Endodermal cell (in vitro differentiated cells): ENCODE results near the gene ZNF335. TPM values are rescaled to one million over a fixed set of nuclear protein-coding genes. Genes with fewer than 3 reads are reported as not detected.

ENCODE experiments used
- DNase-seq: peaks from one replicate; pipeline ENCODE4 v3.0.0-alpha.2; 2017
- H3K27ac ChIP-seq: 2 replicates; pipeline ENCODE4 v1.5.1; 2013; ENCODE audit warnings: mild to moderate bottlenecking, low read depth, low read length, moderate library complexity
- H3K27me3 ChIP-seq: 2 replicates; pipeline ENCODE4 v1.6.1; 2013; ENCODE audit warnings: mild to moderate bottlenecking, low read length, moderate library complexity; ENCODE audit not compliant: insufficient read depth, control insufficient read depth, poor library complexity, severe bottlenecking
- H3K36me3 ChIP-seq: 2 replicates; pipeline ENCODE4 v1.7.0; 2013; ENCODE audit warnings: mild to moderate bottlenecking, low read length, moderate library complexity; ENCODE audit not compliant: control insufficient read depth, insufficient read depth
- H3K4me1 ChIP-seq: one replicate; pipeline ENCODE4 v1.7.0; 2013; ENCODE audit warnings: low read length; ENCODE audit not compliant: control insufficient read depth, insufficient read depth
- H3K4me3 ChIP-seq: 2 replicates; pipeline ENCODE4 v1.5.1; 2013; ENCODE audit warnings: mild to moderate bottlenecking, low read length, moderate library complexity
- H3K9ac ChIP-seq: 2 replicates; pipeline ENCODE4 v1.6.1; 2013; ENCODE audit warnings: mild to moderate bottlenecking, low read length, moderate library complexity; ENCODE audit not compliant: poor library complexity, severe bottlenecking; ENCODE audit errors: extremely low read depth
- H3K9me3 ChIP-seq: 2 replicates; pipeline ENCODE4 v1.6.1; 2013; ENCODE audit warnings: mild to moderate bottlenecking, low read length, moderate library complexity; ENCODE audit not compliant: control insufficient read depth
- H3K27ac Mint-ChIP-seq: 2 replicates; pipeline ENCODE4 v1.8.0; 2020; ENCODE audit warnings: mixed read lengths
- H3K27me3 Mint-ChIP-seq: 2 replicates; pipeline ENCODE4 v1.8.0; 2021; ENCODE audit warnings: mild to moderate bottlenecking, mixed read lengths; ENCODE audit not compliant: insufficient read depth
- H3K36me3 Mint-ChIP-seq: 2 replicates; pipeline ENCODE4 v1.8.0; 2020; ENCODE audit warnings: low read depth, mixed read lengths
- H3K4me1 Mint-ChIP-seq: 2 replicates; pipeline ENCODE4 v1.8.0; 2020; ENCODE audit warnings: mixed read lengths
- H3K4me3 Mint-ChIP-seq: 2 replicates; pipeline ENCODE4 v1.8.0; 2020; ENCODE audit warnings: mild to moderate bottlenecking, moderate library complexity, mixed read lengths
- H3K9me3 Mint-ChIP-seq: 2 replicates; pipeline ENCODE4 v1.8.0; 2020; ENCODE audit warnings: mild to moderate bottlenecking, mixed read lengths
- CTCF ChIP-seq: fragments of 200-600 bp; sonication (generic); conservative IDR thresholded peaks from 2 replicates; pipeline ENCODE4 v1.5.0; 2021; ENCODE audit warnings: antibody characterized with exemption, mild to moderate bottlenecking
- WGBS, 2 experiments: methylation state at CpG; one replicate each; pipeline versions ENCODE4 v1.1.5 to v1.1.7; 2013; ENCODE audit warnings: missing lambda C conversion rate in 2 of 2, mixed read lengths in 1 of 2; ENCODE audit not compliant: insufficient coverage in 1 of 2, insufficient read length in 1 of 2; 5-methylcytosine and 5-hydroxymethylcytosine counted together
- total RNA-seq, 2 donors: library from RNA; stranded (reverse); fragmentation: NEBNext Ultra II Directional in 1 of 2; extraction: Animal tissue kit (Norgen Biotek cat#: 25700) in 1 of 2; gene quantifications; 2 replicates in 1 of 2; 3 replicates in 1 of 2; pipeline ENCODE4 v1.2.1, GENCODE V29; 2021

ZNF335 gene
- total RNA-seq, 2 donors from 2014 or later = 18.3 to 21.0 TPM

GRCh38 chr20:45949542-45950329 is 22.3 kb downstream of the ZNF335 start:
- WGBS, 2 experiments = 89 to 98% methylated on average over 6 to 13 of the region's 13 CpGs
- H3K4me3 ChIP-seq = no peak overlapping the region
- no peak overlapping the region for H3K27ac Mint-ChIP-seq
- no peak overlapping the region for H3K4me3 Mint-ChIP-seq
- no peaks in the 10 kb centered on the region for H3K9me3 ChIP-seq
- DNase-seq = no peak
- H3K36me3 ChIP-seq = peaks cover 59% of the 10 kb centered on the region
- H3K9ac ChIP-seq = no peak overlapping the region
- H3K27me3 Mint-ChIP-seq = no peaks in the 10 kb centered on the region
- H3K27ac ChIP-seq = no peak overlapping the region
- no peak for TF ChIP-seq CTCF
- no peaks in the 10 kb centered on the region for H3K4me1 ChIP-seq
- H3K4me1 Mint-ChIP-seq = no peaks in the 10 kb centered on the region
- no peaks in the 10 kb centered on the region for H3K9me3 Mint-ChIP-seq
- H3K27me3 ChIP-seq = no peaks in the 10 kb centered on the region
- peaks cover 49% of the 10 kb centered on the region for H3K36me3 Mint-ChIP-seq

- Histone ChIP-seq H3K9me3 (no peaks in the 10 kb centered on the region), H3K27me3 (no peaks in the 10 kb centered on the region), H3K4me3 (no peak overlapping the region), H3K9ac (no peak overlapping the region), H3K36me3 (peaks cover 66% of the 10 kb centered on the region), H3K4me1 (no peaks in the 10 kb centered on the region), H3K27ac (peak overlapping the region; percentile 8)
- 94 to 97% methylated on average over 9 to 10 of the region's 10 CpGs for WGBS, 2 experiments
- Mint-ChIP-seq H3K27ac (no peak overlapping the region), H3K9me3 (no peaks in the 10 kb centered on the region), H3K36me3 (peaks cover 54% of the 10 kb centered on the region), H3K4me1 (no peaks in the 10 kb centered on the region), H3K27me3 (no peaks in the 10 kb centered on the region), H3K4me3 (no peak overlapping the region)
- DNase-seq = no peak
- TF ChIP-seq CTCF = no peak
These were observed 23.1 kb downstream of the ZNF335 start for GRCh38 chr20:45948742-45949541.

GRCh38 chr20:45948261-45948733 is 23.7 kb downstream of the ZNF335 start:
- no peak overlapping the region for H3K27ac Mint-ChIP-seq
- H3K27me3 ChIP-seq = no peaks in the 10 kb centered on the region
- no peaks in the 10 kb centered on the region for H3K27me3 Mint-ChIP-seq
- H3K36me3 Mint-ChIP-seq = peaks cover 57% of the 10 kb centered on the region
- no peak overlapping the region for H3K9ac ChIP-seq
- no peaks in the 10 kb centered on the region for H3K9me3 Mint-ChIP-seq
- no peak for DNase-seq
- H3K27ac ChIP-seq = peak overlapping the region; percentile 8
- 93 to 100% methylated on average over 1 to 7 of the region's 7 CpGs for WGBS, 2 experiments
- H3K4me1 ChIP-seq = no peaks in the 10 kb centered on the region
- peaks cover 66% of the 10 kb centered on the region for H3K36me3 ChIP-seq
- no peaks in the 10 kb centered on the region for H3K4me1 Mint-ChIP-seq
- H3K9me3 ChIP-seq = no peaks in the 10 kb centered on the region
- no peak overlapping the region for H3K4me3 ChIP-seq
- TF ChIP-seq CTCF = no peak
- no peak overlapping the region for H3K4me3 Mint-ChIP-seq
